ENCODE measurements around the gene CCDC85C.

DNA sequence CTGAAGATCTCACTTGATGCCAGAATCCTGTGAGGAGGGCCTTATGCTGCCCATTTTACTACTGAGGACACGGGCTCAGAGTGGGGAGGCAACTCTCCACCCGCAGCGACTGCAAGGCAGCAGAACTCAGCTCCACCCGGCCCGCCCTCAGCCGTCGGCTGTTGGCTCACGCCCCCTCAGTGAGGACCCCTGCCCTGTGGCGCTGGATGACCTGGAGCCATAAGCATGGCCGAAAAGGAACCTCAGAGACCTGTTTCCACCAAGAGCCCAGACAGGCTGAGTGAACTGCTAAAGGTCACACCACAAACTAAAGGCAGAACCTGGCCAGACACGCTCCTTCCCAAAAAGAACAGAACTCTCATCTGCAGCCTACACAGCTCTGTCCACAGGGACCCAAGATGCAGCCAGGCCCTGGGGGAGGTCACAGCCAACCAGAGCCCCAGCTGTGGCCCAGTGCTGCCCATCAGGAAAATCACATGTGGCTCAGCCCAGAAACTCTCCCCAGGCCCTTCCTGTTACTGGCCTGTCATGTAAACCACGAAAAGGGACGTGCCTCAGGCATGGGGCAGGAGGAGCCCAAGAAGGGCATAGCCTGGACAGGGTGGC lies 90.0 kb downstream of the CCDC85C start:
- no peak for TF ChIP-seq FOXM1 (IDR thresholded peaks at IDR 0.05; ENCODE audit: borderline replicate concordance, low read depth)
- no peak for TF ChIP-seq NFIC (IDR thresholded peaks at IDR 0.05)
- no peak for TF ChIP-seq TAF1 (IDR thresholded peaks at IDR 0.05; ENCODE audit: low read depth)
- no peak for TF ChIP-seq RAD21 (IDR thresholded peaks at IDR 0.05; ENCODE audit: low read depth)
- TF ChIP-seq CEBPB (IDR thresholded peaks at IDR 0.05) = no peak
- no peak for TF ChIP-seq YY1 (IDR thresholded peaks at IDR 0.05; ENCODE audit: low read depth)
- TF ChIP-seq, protein P1, sequence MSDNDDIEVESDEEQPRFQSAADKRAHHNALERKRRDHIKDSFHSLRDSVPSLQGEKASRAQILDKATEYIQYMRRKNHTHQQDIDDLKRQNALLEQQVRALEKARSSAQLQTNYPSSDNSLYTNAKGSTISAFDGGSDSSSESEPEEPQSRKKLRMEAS (IDR thresholded peaks at IDR 0.05) = no peak
- TF ChIP-seq, protein P2, sequence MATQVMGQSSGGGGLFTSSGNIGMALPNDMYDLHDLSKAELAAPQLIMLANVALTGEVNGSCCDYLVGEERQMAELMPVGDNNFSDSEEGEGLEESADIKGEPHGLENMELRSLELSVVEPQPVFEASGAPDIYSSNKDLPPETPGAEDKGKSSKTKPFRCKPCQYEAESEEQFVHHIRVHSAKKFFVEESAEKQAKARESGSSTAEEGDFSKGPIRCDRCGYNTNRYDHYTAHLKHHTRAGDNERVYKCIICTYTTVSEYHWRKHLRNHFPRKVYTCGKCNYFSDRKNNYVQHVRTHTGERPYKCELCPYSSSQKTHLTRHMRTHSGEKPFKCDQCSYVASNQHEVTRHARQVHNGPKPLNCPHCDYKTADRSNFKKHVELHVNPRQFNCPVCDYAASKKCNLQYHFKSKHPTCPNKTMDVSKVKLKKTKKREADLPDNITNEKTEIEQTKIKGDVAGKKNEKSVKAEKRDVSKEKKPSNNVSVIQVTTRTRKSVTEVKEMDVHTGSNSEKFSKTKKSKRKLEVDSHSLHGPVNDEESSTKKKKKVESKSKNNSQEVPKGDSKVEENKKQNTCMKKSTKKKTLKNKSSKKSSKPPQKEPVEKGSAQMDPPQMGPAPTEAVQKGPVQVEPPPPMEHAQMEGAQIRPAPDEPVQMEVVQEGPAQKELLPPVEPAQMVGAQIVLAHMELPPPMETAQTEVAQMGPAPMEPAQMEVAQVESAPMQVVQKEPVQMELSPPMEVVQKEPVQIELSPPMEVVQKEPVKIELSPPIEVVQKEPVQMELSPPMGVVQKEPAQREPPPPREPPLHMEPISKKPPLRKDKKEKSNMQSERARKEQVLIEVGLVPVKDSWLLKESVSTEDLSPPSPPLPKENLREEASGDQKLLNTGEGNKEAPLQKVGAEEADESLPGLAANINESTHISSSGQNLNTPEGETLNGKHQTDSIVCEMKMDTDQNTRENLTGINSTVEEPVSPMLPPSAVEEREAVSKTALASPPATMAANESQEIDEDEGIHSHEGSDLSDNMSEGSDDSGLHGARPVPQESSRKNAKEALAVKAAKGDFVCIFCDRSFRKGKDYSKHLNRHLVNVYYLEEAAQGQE (IDR thresholded peaks at IDR 0.05; ENCODE audit: low read depth) = no peak
- TF ChIP-seq EP300 (IDR thresholded peaks at IDR 0.05; ENCODE audit: borderline replicate concordance) = no peak
- no peak for TF ChIP-seq EGR1 (IDR thresholded peaks at IDR 0.05)
- TF ChIP-seq, protein P3, sequence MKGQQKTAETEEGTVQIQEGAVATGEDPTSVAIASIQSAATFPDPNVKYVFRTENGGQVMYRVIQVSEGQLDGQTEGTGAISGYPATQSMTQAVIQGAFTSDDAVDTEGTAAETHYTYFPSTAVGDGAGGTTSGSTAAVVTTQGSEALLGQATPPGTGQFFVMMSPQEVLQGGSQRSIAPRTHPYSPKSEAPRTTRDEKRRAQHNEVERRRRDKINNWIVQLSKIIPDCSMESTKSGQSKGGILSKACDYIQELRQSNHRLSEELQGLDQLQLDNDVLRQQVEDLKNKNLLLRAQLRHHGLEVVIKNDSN (IDR thresholded peaks at IDR 0.05) = no peak
- TF ChIP-seq TCF12 (IDR thresholded peaks at IDR 0.05; ENCODE audit: low read depth) = no peak
